Keratinocyte (primary cell): ENCODE measurements around the gene ADAMTS6. TPM values are rescaled to one million over a fixed set of nuclear protein-coding genes. Genes with fewer than 3 reads are reported as not detected.

Experiments used
- DNase-seq: peaks from one replicate; pipeline ENCODE4 v3.0.0-alpha.2; 2011; ENCODE audit warnings: low read depth, missing footprints, low spot score
- FAIRE-seq: peaks from 2 replicates; lab custom pipeline; 2011; peaks lifted over from hg19 to GRCh38; lab: Jason Lieb, UNC
- H2AFZ ChIP-seq: 2 replicates; pipeline ENCODE4 v1.6.0; 2012; ENCODE audit warnings: low read length, control low read depth, inconsistent platforms; ENCODE audit not compliant: control insufficient read depth
- H3K27ac ChIP-seq: 2 replicates; pipeline ENCODE4 v1.5.1; 2011; ENCODE audit warnings: low read length; ENCODE audit not compliant: control insufficient read depth, insufficient read depth
- H3K27me3 ChIP-seq: 3 replicates; pipeline ENCODE4 v1.6.0; 2011; ENCODE audit warnings: low read length; ENCODE audit not compliant: control insufficient read depth, insufficient read depth; ENCODE audit errors: extremely low read depth
- H3K36me3 ChIP-seq, 2 experiments: 2 replicates in 1 of 2; 3 replicates in 1 of 2; pipeline ENCODE4 v1.5.1; 2011; ENCODE audit warnings: low read length in 2 of 2, mild to moderate bottlenecking in 1 of 2; ENCODE audit not compliant: control insufficient read depth in 2 of 2, insufficient read depth in 2 of 2; ENCODE audit errors: extremely low read depth in 1 of 2
- H3K4me1 ChIP-seq: 3 replicates; pipeline ENCODE4 v1.5.1; 2011; ENCODE audit warnings: low read length; ENCODE audit not compliant: control insufficient read depth, insufficient read depth; ENCODE audit errors: extremely low read depth
- H3K4me2 ChIP-seq: 3 replicates; pipeline ENCODE4 v1.6.0; 2011; ENCODE audit warnings: low read depth, low read length; ENCODE audit not compliant: control insufficient read depth, insufficient read depth; ENCODE audit errors: extremely low read depth
- H3K4me3 ChIP-seq, 3 experiments: fragments of 200-600 bp in 1 of 3; sonication (generic) in 1 of 3; 2 replicates in 2 of 3; 3 replicates in 1 of 3; pipeline ENCODE4 v1.5.1; 2011 to 2016; ENCODE audit warnings: low read length in 3 of 3, mild to moderate bottlenecking in 3 of 3, control low read depth in 2 of 3, inconsistent platforms in 1 of 3, low read depth in 1 of 3, mixed read lengths in 1 of 3, mixed run types in 1 of 3, moderate library complexity in 1 of 3; ENCODE audit not compliant: control insufficient read depth in 2 of 3, insufficient read depth in 2 of 3; ENCODE audit errors: extremely low read depth in 1 of 3
- H3K79me2 ChIP-seq: 2 replicates; pipeline ENCODE4 v1.6.0; 2012; ENCODE audit warnings: low read length; ENCODE audit not compliant: control insufficient read depth, insufficient read depth
- H3K9ac ChIP-seq: 3 replicates; pipeline ENCODE4 v1.6.0; 2011; ENCODE audit warnings: low read length; ENCODE audit not compliant: control insufficient read depth, insufficient read depth; ENCODE audit errors: extremely low read depth
- H3K9me1 ChIP-seq: 3 replicates; pipeline ENCODE4 v1.6.0; 2011; ENCODE audit warnings: low read length; ENCODE audit not compliant: control insufficient read depth, insufficient read depth; ENCODE audit errors: extremely low read depth
- H3K9me3 ChIP-seq: 2 replicates; pipeline ENCODE4 v1.5.1; 2012; ENCODE audit warnings: low read depth, low read length; ENCODE audit not compliant: control insufficient read depth
- H4K20me1 ChIP-seq: 3 replicates; pipeline ENCODE4 v1.6.0; 2011; ENCODE audit warnings: low read length; ENCODE audit not compliant: control insufficient read depth, insufficient read depth; ENCODE audit errors: extremely low read depth
- CTCF ChIP-seq, 3 experiments: IDR thresholded peaks in 1 of 3; conservative IDR thresholded peaks in 1 of 3; optimal IDR thresholded peaks in 1 of 3; 2 replicates in 2 of 3; 3 replicates in 1 of 3; pipeline versions ENCODE3 to v1.5.1; 2011; ENCODE audit warnings: low read length in 3 of 3, mild to moderate bottlenecking in 3 of 3, moderate library complexity in 2 of 3, control low read depth in 1 of 3, inconsistent platforms in 1 of 3; ENCODE audit not compliant: insufficient read depth in 2 of 3; ENCODE audit errors: extremely low read depth in 1 of 3
- EZH2 ChIP-seq: IDR thresholded peaks from one replicate; pipeline ENCODE4 v1.6.1; 2012; ENCODE audit warnings: inconsistent platforms, mild to moderate bottlenecking, low read length, moderate library complexity
- dilution Hi-C: fragments of 300-500 bp; cut with MboI; formaldehyde crosslinking; loops from one replicate; pipeline ENCODE4 v1.7.0; 2020; ENCODE audit warnings: low sequenced_read_pairs; ENCODE audit not compliant: extremely low pct_ligation_motif_present
- polyA plus RNA-seq, 5 experiments: library from polyadenylated mRNA; depleted of rRNA in 3 of 5; stranded (reverse) in 3 of 5; stranded (forward) in 1 of 5; unstranded in 1 of 5; fragments of >200 nt; gene quantifications; 1 replicate in 1 of 5; 2 replicates in 3 of 5; 3 replicates in 1 of 5; pipeline versions ENCODE4 v1.2.1 to v1.2.3, GENCODE V29; 2011 to 2012; ENCODE audit warnings: missing spikeins in 2 of 5, low read depth in 1 of 5, low replicate concordance in 1 of 5

Gene ADAMTS6
- polyA plus RNA-seq, 1 donor (not counting 4 experiments of a cell fraction or from before 2014, with no cell fraction given): 10.9 TPM

GRCh38 chr5:65423623-65424022 lies 58.1 kb downstream of the ADAMTS6 start:
- Histone ChIP-seq H3K27ac (no peak overlapping the region), H3K4me1 (no peaks in the 10 kb centered on the region), H3K36me3 (peaks cover 0 to 2% of the 10 kb centered on the region in 2 experiments), H3K4me2 (no peak overlapping the region), H3K79me2 (no peaks in the 10 kb centered on the region), H3K9ac (no peak overlapping the region), H3K9me3 (no peaks in the 10 kb centered on the region), H3K4me3 (no peak overlapping the region), H3K9me1 (no peaks in the 10 kb centered on the region), H3K27me3 (no peaks in the 10 kb centered on the region), H4K20me1 (no peaks in the 10 kb centered on the region), H2AFZ (no peak overlapping the region)
- dilution Hi-C loops: no loop called here
- no peak for TF ChIP-seq CTCF (optimal IDR thresholded peaks at IDR 0.05 in 1 of 3, IDR thresholded peaks at IDR 0.05 in 1 of 3, conservative IDR thresholded peaks at IDR 0.05 in 1 of 3; ENCODE audit: extremely low read depth in 1 of 3, insufficient read depth in 2 of 3, low read length in 3 of 3)
- TF ChIP-seq EZH2: no peak
- FAIRE-seq (no peak), DNase-seq (no peak)

GRCh38 chr5:65418661-65419060 lies 63.1 kb downstream of the ADAMTS6 start:
- H3K36me3 ChIP-seq: peaks cover 0 to 2% of the 10 kb centered on the region in 2 experiments
- H3K9me3 ChIP-seq: peaks cover 2% of the 10 kb centered on the region
- no peak overlapping the region for H3K9ac ChIP-seq
- no peaks in the 10 kb centered on the region for H3K27me3 ChIP-seq
- dilution Hi-C loops: no loop called here
- no peak for TF ChIP-seq CTCF (optimal IDR thresholded peaks at IDR 0.05 in 1 of 3, IDR thresholded peaks at IDR 0.05 in 1 of 3, conservative IDR thresholded peaks at IDR 0.05 in 1 of 3; ENCODE audit: extremely low read depth in 1 of 3, insufficient read depth in 2 of 3, low read length in 3 of 3)
- no peak for TF ChIP-seq EZH2
- DNase-seq (no peak), FAIRE-seq (no peak)
- no peak overlapping the region for H3K4me3 ChIP-seq
- H3K4me1 ChIP-seq: no peaks in the 10 kb centered on the region
- no peaks in the 10 kb centered on the region for H3K9me1 ChIP-seq
- H3K4me2 ChIP-seq: no peak overlapping the region
- H2AFZ ChIP-seq: no peak overlapping the region
- H3K79me2 ChIP-seq: peaks cover 2% of the 10 kb centered on the region
- H3K27ac ChIP-seq: no peak overlapping the region
- no peaks in the 10 kb centered on the region for H4K20me1 ChIP-seq
